Measurements from ENCODE around the gene CTBP2. TPM values are rescaled to one million over a fixed set of nuclear protein-coding genes. Genes with fewer than 3 reads are reported as not detected.

Gene CTBP2
- total RNA-seq, 1 experiment from 2014 or later: 125 TPM

- BruUV-seq (replicated peaks): no TSS peak
- DNase-seq (ENCODE audit: low read depth, low spot score): no peak
- H3K4me1 ChIP-seq (ENCODE audit: control insufficient read depth, insufficient read depth, low read length): peaks cover 35% of the 10 kb centered on the region
- H3K36me3 ChIP-seq (ENCODE audit: control insufficient read depth, insufficient read depth, low read length): 0 out of 2 replicates have a peak, but pooled peaks cover 2% of the 10 kb centered on the region
- in situ Hi-C loops (cut with HindIII; ENCODE audit: low pct_unique_long_range_greater_than_20kb, low sequenced_read_pairs) (no loop called here), intact Hi-C loops (cut with micrococcal nuclease; ENCODE audit: unreplicated experiment) (no loop called here)
- H3K9me3 ChIP-seq (ENCODE audit: control insufficient read depth, insufficient read depth, low read depth, low read length): no peaks in the 10 kb centered on the region
- H3K4me3 ChIP-seq (ENCODE audit: low read depth in 2 of 2, low read length in 2 of 2): no peak overlapping the region
- H3K27me3 ChIP-seq (ENCODE audit: control insufficient read depth, insufficient read depth, low read length): no peaks in the 10 kb centered on the region
- no peak for ATAC-seq
- ChIA-PET CTCF (no interaction called here), POLR2A (no interaction called here)
- no peak overlapping the region for H3K27ac ChIP-seq (ENCODE audit: low read length)
- TF ChIP-seq CTCF (IDR thresholded peaks at IDR 0.05) (no peak), TCF7L2 (IDR thresholded peaks at IDR 0.05; ENCODE audit: low read depth, low read length) (no peak), POLR2AphosphoS5 (IDR thresholded peaks at IDR 0.05; ENCODE audit: low read depth, low read length) (no peak), SIN3A (IDR thresholded peaks at IDR 0.05; ENCODE audit: borderline replicate concordance, insufficient read depth, low read depth, low read length) (no peak)
- TF ChIP-seq, protein P1, sequence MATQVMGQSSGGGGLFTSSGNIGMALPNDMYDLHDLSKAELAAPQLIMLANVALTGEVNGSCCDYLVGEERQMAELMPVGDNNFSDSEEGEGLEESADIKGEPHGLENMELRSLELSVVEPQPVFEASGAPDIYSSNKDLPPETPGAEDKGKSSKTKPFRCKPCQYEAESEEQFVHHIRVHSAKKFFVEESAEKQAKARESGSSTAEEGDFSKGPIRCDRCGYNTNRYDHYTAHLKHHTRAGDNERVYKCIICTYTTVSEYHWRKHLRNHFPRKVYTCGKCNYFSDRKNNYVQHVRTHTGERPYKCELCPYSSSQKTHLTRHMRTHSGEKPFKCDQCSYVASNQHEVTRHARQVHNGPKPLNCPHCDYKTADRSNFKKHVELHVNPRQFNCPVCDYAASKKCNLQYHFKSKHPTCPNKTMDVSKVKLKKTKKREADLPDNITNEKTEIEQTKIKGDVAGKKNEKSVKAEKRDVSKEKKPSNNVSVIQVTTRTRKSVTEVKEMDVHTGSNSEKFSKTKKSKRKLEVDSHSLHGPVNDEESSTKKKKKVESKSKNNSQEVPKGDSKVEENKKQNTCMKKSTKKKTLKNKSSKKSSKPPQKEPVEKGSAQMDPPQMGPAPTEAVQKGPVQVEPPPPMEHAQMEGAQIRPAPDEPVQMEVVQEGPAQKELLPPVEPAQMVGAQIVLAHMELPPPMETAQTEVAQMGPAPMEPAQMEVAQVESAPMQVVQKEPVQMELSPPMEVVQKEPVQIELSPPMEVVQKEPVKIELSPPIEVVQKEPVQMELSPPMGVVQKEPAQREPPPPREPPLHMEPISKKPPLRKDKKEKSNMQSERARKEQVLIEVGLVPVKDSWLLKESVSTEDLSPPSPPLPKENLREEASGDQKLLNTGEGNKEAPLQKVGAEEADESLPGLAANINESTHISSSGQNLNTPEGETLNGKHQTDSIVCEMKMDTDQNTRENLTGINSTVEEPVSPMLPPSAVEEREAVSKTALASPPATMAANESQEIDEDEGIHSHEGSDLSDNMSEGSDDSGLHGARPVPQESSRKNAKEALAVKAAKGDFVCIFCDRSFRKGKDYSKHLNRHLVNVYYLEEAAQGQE (IDR thresholded peaks at IDR 0.05; ENCODE audit: insufficient read depth in 1 of 2, low read depth in 2 of 2, low read length in 1 of 2): no peak
These were observed 18.4 kb downstream of the CTBP2 start for GRCh38 chr10:125141860-125142484.

DNA sequence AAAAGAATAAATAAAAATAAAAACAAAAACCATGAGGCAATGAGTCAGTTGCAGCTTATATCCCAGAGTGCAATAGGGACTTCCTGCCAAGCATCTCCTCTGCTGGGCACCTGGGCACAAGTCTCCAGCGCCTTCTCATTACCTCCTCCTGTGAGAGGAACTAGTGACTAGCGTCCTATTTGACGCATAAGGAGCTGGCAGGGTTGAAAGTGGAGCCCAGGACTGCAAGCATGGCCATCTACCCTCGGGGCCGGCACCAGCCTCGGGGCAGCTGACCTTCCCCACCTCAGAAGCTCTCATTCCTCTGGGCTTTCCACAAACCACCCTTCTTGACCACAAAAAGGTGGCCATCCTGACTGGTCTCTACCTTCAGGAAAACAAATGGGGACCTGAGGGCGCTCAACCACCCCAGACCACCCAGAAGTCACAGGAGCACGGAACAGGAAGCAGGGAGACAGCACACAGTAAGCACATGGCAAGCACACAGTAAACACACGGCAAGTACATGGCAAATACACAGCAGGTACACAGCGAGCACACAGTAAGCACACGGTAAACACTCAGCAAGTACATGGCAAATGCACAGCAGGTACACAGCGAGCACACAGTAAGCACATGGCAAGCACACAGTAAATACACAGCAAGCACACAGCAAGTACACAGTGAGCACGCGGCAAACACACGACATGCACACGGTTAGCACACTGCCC lies 19.1 kb downstream of the CTBP2 start:
- DNase-seq (ENCODE audit: low read depth, low spot score) (no peak), ATAC-seq (no peak)
- H3K9me3 ChIP-seq (ENCODE audit: control insufficient read depth, insufficient read depth, low read depth, low read length): no peaks in the 10 kb centered on the region
- ChIA-PET POLR2A (no interaction called here), CTCF (interaction anchor here (0.6 kb wide), 1 partner anchor 92 kb away, joined by 4 read pairs; no protein-coding TSS in a partner anchor)
- 0 out of 2 replicates have a peak, but pooled peaks cover 2% of the 10 kb centered on the region for H3K36me3 ChIP-seq (ENCODE audit: control insufficient read depth, insufficient read depth, low read length)
- no peak for TF ChIP-seq POLR2AphosphoS5 (IDR thresholded peaks at IDR 0.05; ENCODE audit: low read depth, low read length)
- TF ChIP-seq SIN3A (IDR thresholded peaks at IDR 0.05; ENCODE audit: borderline replicate concordance, insufficient read depth, low read depth, low read length): no peak
- TF ChIP-seq CTCF (IDR thresholded peaks at IDR 0.05): no peak
- TF ChIP-seq, protein P1 (IDR thresholded peaks at IDR 0.05; ENCODE audit: insufficient read depth in 1 of 2, low read depth in 2 of 2, low read length in 1 of 2): no peak
- no peak for TF ChIP-seq TCF7L2 (IDR thresholded peaks at IDR 0.05; ENCODE audit: low read depth, low read length)
- in situ Hi-C loops (cut with HindIII; ENCODE audit: low pct_unique_long_range_greater_than_20kb, low sequenced_read_pairs) (no loop called here), intact Hi-C loops (cut with micrococcal nuclease; ENCODE audit: unreplicated experiment) (no loop called here)
- H3K4me3 ChIP-seq (ENCODE audit: low read depth in 2 of 2, low read length in 2 of 2): no peak overlapping the region
- BruUV-seq (replicated peaks): no TSS peak
- H3K4me1 ChIP-seq (ENCODE audit: control insufficient read depth, insufficient read depth, low read length): peaks cover 35% of the 10 kb centered on the region
- no peak overlapping the region for H3K27ac ChIP-seq (ENCODE audit: low read length)
- no peaks in the 10 kb centered on the region for H3K27me3 ChIP-seq (ENCODE audit: control insufficient read depth, insufficient read depth, low read length)

Data from Panc1 (cell line).